NB4 (cell line): Measurements from ENCODE around the gene KDM4B.

Source experiments
- MYC ChIP-seq: IDR thresholded peaks from 2 replicates; pipeline ENCODE4 v1.6.1; 2011; ENCODE audit warnings: low read depth, low read length
- POLR2A ChIP-seq: IDR thresholded peaks from 2 replicates; pipeline ENCODE4 v1.6.1; 2011; ENCODE audit warnings: mild to moderate bottlenecking; ENCODE audit not compliant: insufficient read length; ENCODE audit errors: extremely low read depth
- TF ChIP-seq, protein P1 (sequence below): IDR thresholded peaks from one replicate; pipeline ENCODE4 v1.5.1; 2012; ENCODE audit warnings: low read depth, low read length

DNA sequence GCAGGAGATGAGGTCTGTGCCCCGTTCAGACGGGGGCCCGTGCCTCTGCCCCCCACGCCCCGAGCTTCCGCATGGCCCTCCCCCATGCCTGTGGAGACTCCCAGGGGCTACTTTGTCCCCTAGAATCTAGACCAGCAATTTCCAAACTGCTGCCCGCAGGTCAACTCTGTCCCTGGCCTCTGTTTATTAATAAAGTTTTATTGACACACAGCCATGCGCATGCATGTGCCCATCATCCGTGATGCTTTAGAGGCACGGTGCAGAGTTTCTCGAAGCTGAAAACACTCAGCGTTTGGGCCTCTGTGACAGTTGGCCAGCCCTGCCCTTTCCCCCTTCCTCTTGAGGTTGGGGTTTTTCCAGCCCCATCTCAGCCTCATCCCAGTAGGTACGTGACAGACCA lies 140.0 kb downstream of the KDM4B start:
- TF ChIP-seq, protein P1, sequence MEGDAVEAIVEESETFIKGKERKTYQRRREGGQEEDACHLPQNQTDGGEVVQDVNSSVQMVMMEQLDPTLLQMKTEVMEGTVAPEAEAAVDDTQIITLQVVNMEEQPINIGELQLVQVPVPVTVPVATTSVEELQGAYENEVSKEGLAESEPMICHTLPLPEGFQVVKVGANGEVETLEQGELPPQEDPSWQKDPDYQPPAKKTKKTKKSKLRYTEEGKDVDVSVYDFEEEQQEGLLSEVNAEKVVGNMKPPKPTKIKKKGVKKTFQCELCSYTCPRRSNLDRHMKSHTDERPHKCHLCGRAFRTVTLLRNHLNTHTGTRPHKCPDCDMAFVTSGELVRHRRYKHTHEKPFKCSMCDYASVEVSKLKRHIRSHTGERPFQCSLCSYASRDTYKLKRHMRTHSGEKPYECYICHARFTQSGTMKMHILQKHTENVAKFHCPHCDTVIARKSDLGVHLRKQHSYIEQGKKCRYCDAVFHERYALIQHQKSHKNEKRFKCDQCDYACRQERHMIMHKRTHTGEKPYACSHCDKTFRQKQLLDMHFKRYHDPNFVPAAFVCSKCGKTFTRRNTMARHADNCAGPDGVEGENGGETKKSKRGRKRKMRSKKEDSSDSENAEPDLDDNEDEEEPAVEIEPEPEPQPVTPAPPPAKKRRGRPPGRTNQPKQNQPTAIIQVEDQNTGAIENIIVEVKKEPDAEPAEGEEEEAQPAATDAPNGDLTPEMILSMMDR, result no peak
- no peak for TF ChIP-seq POLR2A
- no peak for TF ChIP-seq MYC
